A549 (cell line): ENCODE results near the gene TARM1. TPM values are rescaled to one million over a fixed set of nuclear protein-coding genes. Genes with fewer than 3 reads are reported as not detected.

Experiments
- ATAC-seq, 2 experiments: fragments of 200-7000 bp in 1 of 2; fragments of >200 bp in 1 of 2; cut with Nextera tagmentation in 1 of 2; cut with Tn5 transposase in 1 of 2; 3 replicates each; pipeline versions ENCODE4 v1.8.0 to v1.9.1; 2018 to 2020; ENCODE audit warnings: mild to moderate bottlenecking in 1 of 2, moderate library complexity in 1 of 2
- CTCF ChIA-PET: fragments of 300-600 bp; sonication (Branson Sonifier 250); formaldehyde crosslinking; extraction: SDS; loops from one replicate; lab custom pipeline; 2021; ENCODE audit warnings: antibody characterized with exemption, inconsistent platforms; lab: Yijun Ruan, JAX
- POLR2A ChIA-PET: fragments of 350-600 bp; formaldehyde crosslinking; extraction: SDS; loops from one replicate; lab custom pipeline; 2021; ENCODE audit warnings: antibody characterized with exemption, inconsistent platforms; lab: Yijun Ruan, JAX
- DNase-seq, 2 experiments: peaks; one replicate each; pipeline versions ENCODE4 v3.0.0 to v3.0.0-alpha.2; 2011 to 2016; ENCODE audit warnings: low read depth in 1 of 2, low spot score in 1 of 2
- FAIRE-seq: peaks from 2 replicates; lab custom pipeline; 2011; peaks lifted over from hg19 to GRCh38; lab: Jason Lieb, UNC
- H3K27ac ChIP-seq, 2 experiments: fragments of >200 bp; sonication (Bioruptor Twin); formaldehyde crosslinking; 3 replicates each; pipeline ENCODE4 v1.5.1; 2016 to 2017
- H3K4me1 ChIP-seq: fragments of >200 bp; sonication (Bioruptor Twin); formaldehyde crosslinking; 3 replicates; pipeline ENCODE4 v1.6.1; 2016
- H3K4me2 ChIP-seq: fragments of >200 bp; sonication (Bioruptor Twin); formaldehyde crosslinking; 3 replicates; pipeline ENCODE4 v1.6.1; 2016
- H3K4me3 ChIP-seq: fragments of >200 bp; sonication (Bioruptor Twin); formaldehyde crosslinking; 3 replicates; pipeline ENCODE4 v1.5.1; 2016
- H3K9me3 ChIP-seq: fragments of >200 bp; sonication (Bioruptor Twin); formaldehyde crosslinking; 3 replicates; pipeline ENCODE4 v1.6.1; 2016
- BHLHE40 ChIP-seq: IDR thresholded peaks from 2 replicates; pipeline ENCODE4 v1.6.1; 2012; ENCODE audit warnings: low read depth, low read length, inconsistent platforms
- CBX8 ChIP-seq: fragments of 200-600 bp; sonication (generic); IDR thresholded peaks from 2 replicates; pipeline ENCODE4 v1.6.1; 2016
- CHD2 ChIP-seq: fragments of 150-350 bp; IDR thresholded peaks from 2 replicates; pipeline ENCODE4 v1.6.1; 2014; ENCODE audit warnings: low read length; ENCODE audit not compliant: partially characterized antibody
- FOSB ChIP-seq: fragments of 250-450 bp; sonication (Bioruptor Pico); IDR thresholded peaks from 2 replicates; pipeline ENCODE4 v1.5.0; 2020; ENCODE audit warnings: mild to moderate bottlenecking, moderate library complexity
- GATA3 ChIP-seq: IDR thresholded peaks from 2 replicates; pipeline ENCODE4 v1.6.1; 2012; ENCODE audit warnings: borderline replicate concordance
- JUN ChIP-seq, 2 experiments: fragments of >200 bp; sonication (Bioruptor Twin); formaldehyde crosslinking; IDR thresholded peaks; 2 replicates in 1 of 2; 3 replicates in 1 of 2; pipeline ENCODE4 v1.6.1; 2016 to 2017
- KDM1A ChIP-seq: fragments of 200-600 bp; sonication (generic); IDR thresholded peaks from 2 replicates; pipeline ENCODE4 v1.6.1; 2016; ENCODE audit warnings: low read depth, mild to moderate bottlenecking
- KDM5A ChIP-seq: fragments of 200-600 bp; sonication (generic); IDR thresholded peaks from 2 replicates; pipeline ENCODE4 v1.6.1; 2016; ENCODE audit warnings: antibody characterized with exemption, mild to moderate bottlenecking
- MAFK ChIP-seq: fragments of 450-650 bp; IDR thresholded peaks from 2 replicates; pipeline ENCODE4 v1.6.1; 2014; ENCODE audit not compliant: partially characterized antibody
- MAZ ChIP-seq: fragments of 150-350 bp; IDR thresholded peaks from 2 replicates; pipeline ENCODE4 v1.6.1; 2014; ENCODE audit warnings: antibody characterized with exemption, low read depth, low read length, borderline replicate concordance
- POLR2AphosphoS2 ChIP-seq: conservative IDR thresholded peaks from 2 replicates; pipeline ENCODE4 v1.6.1; 2012; ENCODE audit warnings: low read length, improper control_type of control experiment, inconsistent platforms
- RARB ChIP-seq: fragments of 250-450 bp; sonication (Bioruptor Pico); IDR thresholded peaks from 2 replicates; pipeline ENCODE4 v1.8.0; 2021; ENCODE audit warnings: mild to moderate bottlenecking, moderate library complexity
- RCOR1 ChIP-seq: fragments of 150-350 bp; IDR thresholded peaks from 2 replicates; pipeline ENCODE4 v1.6.1; 2014; ENCODE audit warnings: antibody characterized with exemption, low read length, low read depth
- SMC3 ChIP-seq: fragments of >200 bp; sonication (Bioruptor Twin); formaldehyde crosslinking; IDR thresholded peaks from 3 replicates; pipeline ENCODE4 v1.6.1; 2018; ENCODE audit warnings: inconsistent platforms
- TP53 ChIP-seq: fragments of 250-450 bp; sonication (Bioruptor Pico); IDR thresholded peaks from 2 replicates; pipeline ENCODE4 v1.5.0; 2021; ENCODE audit warnings: mild to moderate bottlenecking, moderate library complexity
- ZNF302 ChIP-seq: fragments of 250-450 bp; sonication (Bioruptor Pico); IDR thresholded peaks from 2 replicates; pipeline ENCODE4 v1.9.0; 2021; ENCODE audit warnings: inconsistent platforms, mild to moderate bottlenecking, moderate library complexity
- WGBS: methylation state at CpG from one replicate; pipeline ENCODE4 v1.1.6; 2017; ENCODE audit errors: missing lambda C conversion rate; 5-methylcytosine and 5-hydroxymethylcytosine counted together
- polyA plus RNA-seq, 4 experiments: library from polyadenylated mRNA; depleted of rRNA in 3 of 4; stranded (reverse); fragments of >200 nt; fragmentation: RNase III in 1 of 4; extraction: RNeasy Plus Mini Kit Qiagen cat#74134 plus additional on column Dnase treatment in 1 of 4; gene quantifications; 2 replicates in 3 of 4; 3 replicates in 1 of 4; pipeline ENCODE4 v1.2.3, GENCODE V29; 2011 to 2017
- TF ChIP-seq, protein P1 (sequence below): fragments of 450-650 bp; IDR thresholded peaks from 2 replicates; pipeline ENCODE4 v1.6.1; 2014; ENCODE audit warnings: antibody characterized with exemption
- TF ChIP-seq, protein P2 (sequence below): fragments of 250-450 bp; sonication (Bioruptor Pico); IDR thresholded peaks from 2 replicates; pipeline ENCODE4 v1.5.0; 2020; ENCODE audit warnings: low read depth, mild to moderate bottlenecking, moderate library complexity
- TF ChIP-seq, protein P3 (sequence below): fragments of 200-600 bp; sonication (generic); IDR thresholded peaks from 2 replicates; pipeline ENCODE4 v1.6.1; 2016; ENCODE audit warnings: antibody characterized with exemption, mild to moderate bottlenecking, moderate library complexity
- TF ChIP-seq, protein P4 (sequence below): fragments of 250-450 bp; sonication (Bioruptor Pico); IDR thresholded peaks from 2 replicates; pipeline ENCODE4 v1.5.0; 2021; ENCODE audit warnings: mild to moderate bottlenecking, moderate library complexity, borderline replicate concordance

The TARM1 gene
- polyA plus RNA-seq, 2 of the 4 experiments (the other 2 are of a cell fraction): not detected

DNA sequence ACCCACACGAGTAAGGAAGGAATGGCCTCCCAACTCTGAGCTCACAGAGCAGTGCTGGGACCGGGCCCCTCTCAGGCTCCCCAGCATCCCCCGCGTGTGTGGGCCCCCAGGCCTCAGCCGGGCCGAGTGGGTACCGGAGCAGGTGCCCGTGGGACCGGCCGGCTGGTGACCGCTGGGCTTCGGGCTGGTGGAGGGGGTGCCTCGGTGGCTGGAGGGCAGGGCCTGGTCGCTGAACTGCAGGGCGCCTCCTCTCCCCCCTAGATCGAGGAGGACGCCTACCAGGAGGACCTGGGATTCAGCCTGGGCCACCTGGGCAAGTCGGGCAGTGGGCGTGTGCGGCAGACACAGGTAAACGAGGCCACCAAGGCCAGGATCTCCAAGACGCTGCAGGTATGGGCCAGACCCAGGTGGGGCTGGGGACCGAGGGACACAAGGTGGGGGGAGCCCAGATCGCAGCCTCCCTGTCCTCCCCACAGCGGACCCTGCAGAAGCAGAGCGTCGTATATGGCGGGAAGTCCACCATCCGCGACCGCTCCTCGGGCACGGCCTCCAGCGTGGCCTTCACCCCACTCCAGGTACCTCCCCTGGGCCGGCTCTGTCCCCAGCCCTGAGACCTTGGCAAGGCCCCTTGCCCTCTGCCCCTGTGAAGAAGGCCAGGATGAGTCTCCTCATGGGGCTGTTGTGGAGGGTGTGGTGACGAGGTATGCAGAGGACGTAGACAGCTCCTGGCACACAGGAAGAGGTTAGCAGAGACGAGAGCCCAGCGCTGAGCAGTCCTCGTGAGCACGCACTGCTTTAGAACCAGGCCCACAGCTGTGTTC, 47.8 kb upstream of the TARM1 start (continued):
- TF ChIP-seq MAZ (no peak), FOSB (no peak), MAFK (no peak), RARB (CRISPR knock-in tag) (no peak), TP53 (no peak)
- TF ChIP-seq, all 56 proteins: peak for 0

DNA sequence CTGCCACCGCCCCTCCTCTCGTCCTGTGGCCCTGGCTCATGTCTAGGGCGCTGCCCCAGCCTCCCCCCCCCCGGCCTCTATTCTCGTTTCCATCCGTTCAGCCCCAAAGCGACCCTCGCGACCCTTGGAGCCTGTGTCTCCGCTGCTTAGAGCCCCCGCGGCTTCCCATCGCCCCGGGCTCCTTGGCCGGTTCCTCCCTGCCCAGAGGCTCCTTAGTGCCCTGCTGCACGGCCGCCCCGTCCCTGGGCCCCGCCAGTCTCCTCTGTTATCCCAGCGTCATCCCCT, 47.2 kb upstream of the TARM1 start:
- no peak overlapping the region for H3K27ac ChIP-seq
- no peak overlapping the region for H3K4me3 ChIP-seq
- H3K4me2 ChIP-seq: no peak overlapping the region
- TF ChIP-seq ZNF302 (CRISPR knock-in tag) (no peak), CHD2 (no peak), MAFK (no peak), RCOR1 (no peak), RARB (CRISPR knock-in tag) (no peak), FOSB (no peak), BHLHE40 (no peak), CBX8 (no peak), SMC3 (no peak), POLR2AphosphoS2 (no peak), KDM5A (no peak), KDM1A (no peak)
- TF ChIP-seq, protein P1, sequence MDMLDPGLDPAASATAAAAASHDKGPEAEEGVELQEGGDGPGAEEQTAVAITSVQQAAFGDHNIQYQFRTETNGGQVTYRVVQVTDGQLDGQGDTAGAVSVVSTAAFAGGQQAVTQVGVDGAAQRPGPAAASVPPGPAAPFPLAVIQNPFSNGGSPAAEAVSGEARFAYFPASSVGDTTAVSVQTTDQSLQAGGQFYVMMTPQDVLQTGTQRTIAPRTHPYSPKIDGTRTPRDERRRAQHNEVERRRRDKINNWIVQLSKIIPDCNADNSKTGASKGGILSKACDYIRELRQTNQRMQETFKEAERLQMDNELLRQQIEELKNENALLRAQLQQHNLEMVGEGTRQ: no peak
- TF ChIP-seq, protein P2, sequence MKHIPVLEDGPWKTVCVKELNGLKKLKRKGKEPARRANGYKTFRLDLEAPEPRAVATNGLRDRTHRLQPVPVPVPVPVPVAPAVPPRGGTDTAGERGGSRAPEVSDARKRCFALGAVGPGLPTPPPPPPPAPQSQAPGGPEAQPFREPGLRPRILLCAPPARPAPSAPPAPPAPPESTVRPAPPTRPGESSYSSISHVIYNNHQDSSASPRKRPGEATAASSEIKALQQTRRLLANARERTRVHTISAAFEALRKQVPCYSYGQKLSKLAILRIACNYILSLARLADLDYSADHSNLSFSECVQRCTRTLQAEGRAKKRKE (CRISPR knock-in tag): no peak
- no peak for ATAC-seq
- WGBS: 91% methylated on average over 19 of the region's 20 CpGs
- no peak for DNase-seq
- CTCF ChIA-PET: no interaction called here
- no peak for FAIRE-seq
- POLR2A ChIA-PET: interaction anchor here (1.3 kb wide), 1 partner anchor 9 kb away, joined by 5 read pairs; the partner anchor contains the start of gene CNOT3
- no peaks in the 10 kb centered on the region for H3K9me3 ChIP-seq
- H3K4me1 ChIP-seq: no peaks in the 10 kb centered on the region

DNA sequence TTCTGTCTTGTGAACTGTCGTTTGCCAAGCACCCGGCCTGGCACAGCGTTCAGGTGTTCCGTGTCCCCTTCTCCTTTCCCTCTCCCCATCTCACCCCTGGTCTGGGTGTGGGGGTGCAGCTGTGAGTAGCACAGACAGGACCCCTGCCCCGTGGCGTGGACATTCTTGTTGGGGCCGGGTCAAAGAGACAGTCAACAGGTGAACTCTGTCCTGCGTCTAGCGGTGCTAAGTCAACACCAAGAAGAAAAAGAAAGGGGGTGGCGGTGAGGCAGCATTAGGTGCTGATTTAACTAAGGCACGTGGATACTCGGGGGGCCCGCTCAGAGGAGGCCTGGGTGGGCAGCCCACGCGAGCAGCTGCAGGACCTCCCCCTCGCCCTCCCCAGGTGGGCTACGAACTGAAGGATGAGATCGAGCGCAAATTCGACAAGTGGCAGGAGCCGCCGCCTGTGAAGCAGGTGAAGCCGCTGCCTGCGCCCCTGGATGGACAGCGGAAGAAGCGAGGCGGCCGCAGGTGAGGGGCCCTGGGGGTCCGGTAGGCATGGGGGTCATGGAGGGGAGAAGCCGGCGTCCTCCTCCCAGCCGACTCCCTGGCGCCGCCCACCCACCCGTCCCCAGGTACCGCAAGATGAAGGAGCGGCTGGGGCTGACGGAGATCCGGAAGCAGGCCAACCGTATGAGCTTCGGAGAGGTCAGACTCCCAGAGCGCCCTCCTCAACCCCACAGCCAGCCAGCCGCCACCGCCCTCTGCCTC, 46.7 kb upstream of the TARM1 start:
- ChIA-PET CTCF (interaction anchor here (1.1 kb wide), 1 partner anchor 41 kb away, joined by 3 read pairs; no protein-coding TSS in a partner anchor), POLR2A (interaction anchor here (0.9 to 1.3 kb wide), 2 partner anchors 9 to 13 kb away, joined by 4 to 5 read pairs; partner anchors contain the start of genes CNOT3, PRPF31 and TFPT)
- FAIRE-seq (no peak), ATAC-seq (no peak), DNase-seq (no peak)
- H3K27ac ChIP-seq: no peak overlapping the region
- no peaks in the 10 kb centered on the region for H3K9me3 ChIP-seq
- H3K4me3 ChIP-seq: no peak overlapping the region
- 91% methylated on average over 44 of the region's 44 CpGs for WGBS
- H3K4me2 ChIP-seq: no peak overlapping the region
- TF ChIP-seq JUN (IDR thresholded peaks at IDR 0.05) (no peak), CBX8 (no peak), GATA3 (no peak)
- TF ChIP-seq, protein P3, sequence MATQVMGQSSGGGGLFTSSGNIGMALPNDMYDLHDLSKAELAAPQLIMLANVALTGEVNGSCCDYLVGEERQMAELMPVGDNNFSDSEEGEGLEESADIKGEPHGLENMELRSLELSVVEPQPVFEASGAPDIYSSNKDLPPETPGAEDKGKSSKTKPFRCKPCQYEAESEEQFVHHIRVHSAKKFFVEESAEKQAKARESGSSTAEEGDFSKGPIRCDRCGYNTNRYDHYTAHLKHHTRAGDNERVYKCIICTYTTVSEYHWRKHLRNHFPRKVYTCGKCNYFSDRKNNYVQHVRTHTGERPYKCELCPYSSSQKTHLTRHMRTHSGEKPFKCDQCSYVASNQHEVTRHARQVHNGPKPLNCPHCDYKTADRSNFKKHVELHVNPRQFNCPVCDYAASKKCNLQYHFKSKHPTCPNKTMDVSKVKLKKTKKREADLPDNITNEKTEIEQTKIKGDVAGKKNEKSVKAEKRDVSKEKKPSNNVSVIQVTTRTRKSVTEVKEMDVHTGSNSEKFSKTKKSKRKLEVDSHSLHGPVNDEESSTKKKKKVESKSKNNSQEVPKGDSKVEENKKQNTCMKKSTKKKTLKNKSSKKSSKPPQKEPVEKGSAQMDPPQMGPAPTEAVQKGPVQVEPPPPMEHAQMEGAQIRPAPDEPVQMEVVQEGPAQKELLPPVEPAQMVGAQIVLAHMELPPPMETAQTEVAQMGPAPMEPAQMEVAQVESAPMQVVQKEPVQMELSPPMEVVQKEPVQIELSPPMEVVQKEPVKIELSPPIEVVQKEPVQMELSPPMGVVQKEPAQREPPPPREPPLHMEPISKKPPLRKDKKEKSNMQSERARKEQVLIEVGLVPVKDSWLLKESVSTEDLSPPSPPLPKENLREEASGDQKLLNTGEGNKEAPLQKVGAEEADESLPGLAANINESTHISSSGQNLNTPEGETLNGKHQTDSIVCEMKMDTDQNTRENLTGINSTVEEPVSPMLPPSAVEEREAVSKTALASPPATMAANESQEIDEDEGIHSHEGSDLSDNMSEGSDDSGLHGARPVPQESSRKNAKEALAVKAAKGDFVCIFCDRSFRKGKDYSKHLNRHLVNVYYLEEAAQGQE: no peak
- TF ChIP-seq, protein P4, sequence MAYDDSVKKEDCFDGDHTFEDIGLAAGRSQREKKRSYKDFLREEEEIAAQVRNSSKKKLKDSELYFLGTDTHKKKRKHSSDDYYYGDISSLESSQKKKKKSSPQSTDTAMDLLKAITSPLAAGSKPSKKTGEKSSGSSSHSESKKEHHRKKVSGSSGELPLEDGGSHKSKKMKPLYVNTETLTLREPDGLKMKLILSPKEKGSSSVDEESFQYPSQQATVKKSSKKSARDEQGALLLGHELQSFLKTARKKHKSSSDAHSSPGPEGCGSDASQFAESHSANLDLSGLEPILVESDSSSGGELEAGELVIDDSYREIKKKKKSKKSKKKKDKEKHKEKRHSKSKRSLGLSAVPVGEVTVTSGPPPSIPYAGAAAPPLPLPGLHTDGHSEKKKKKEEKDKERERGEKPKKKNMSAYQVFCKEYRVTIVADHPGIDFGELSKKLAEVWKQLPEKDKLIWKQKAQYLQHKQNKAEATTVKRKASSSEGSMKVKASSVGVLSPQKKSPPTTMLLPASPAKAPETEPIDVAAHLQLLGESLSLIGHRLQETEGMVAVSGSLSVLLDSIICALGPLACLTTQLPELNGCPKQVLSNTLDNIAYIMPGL: no peak
- H3K4me1 ChIP-seq: no peaks in the 10 kb centered on the region
